Activated CD4-positive, alpha-beta T cell treated with anti-CD3 and anti-CD28 coated beads, Interleukin-2, amount 10 ng/mL, durations not matched to agents 24 days and 14 days (primary cell): ENCODE measurements around the gene CRX. TPM values are rescaled to one million over a fixed set of nuclear protein-coding genes. Genes with fewer than 3 reads are reported as not detected.
"Not testable (repeated sequence)": the region's sequence is repeated elsewhere in the genome, so short reads cannot be mapped to it uniquely, and the experiment has no call there.

Experiments used
- DNase-seq: peaks from one replicate; pipeline ENCODE4 v3.0.0; 2022
- H3K27ac Mint-ChIP-seq: one replicate; pipeline ENCODE4 v1.8.0; 2022; ENCODE audit warnings: mild to moderate bottlenecking, mixed read lengths
- H3K27me3 Mint-ChIP-seq: one replicate; pipeline ENCODE4 v1.8.0; 2022; ENCODE audit warnings: mixed read lengths
- H3K36me3 Mint-ChIP-seq: one replicate; pipeline ENCODE4 v1.8.0; 2022; ENCODE audit warnings: low read depth, mild to moderate bottlenecking, mixed read lengths
- H3K4me1 Mint-ChIP-seq: one replicate; pipeline ENCODE4 v1.8.0; 2021; ENCODE audit warnings: mixed read lengths
- H3K4me3 Mint-ChIP-seq: one replicate; pipeline ENCODE4 v1.8.0; 2022; ENCODE audit warnings: mild to moderate bottlenecking, moderate library complexity, mixed read lengths
- H3K9me3 Mint-ChIP-seq: one replicate; pipeline ENCODE4 v1.8.0; 2021; ENCODE audit warnings: mixed read lengths
- intact Hi-C: fragments of 100-400 bp; cut with micrococcal nuclease; formaldehyde crosslinking; loops from one replicate; pipeline ENCODE4 v1.15.1; 2023
- total RNA-seq: library from RNA; stranded (reverse); gene quantifications from 2 replicates; pipeline ENCODE4 v1.2.3, GENCODE V29; 2022

Gene CRX
- total RNA-seq, 1 donor from 2014 or later = not detected

- H3K9me3 Mint-ChIP-seq = no peaks in the 10 kb centered on the region
- H3K4me3 Mint-ChIP-seq = no peak overlapping the region
- H3K27me3 Mint-ChIP-seq = peaks cover 6% of the 10 kb centered on the region
- no peaks in the 10 kb centered on the region for H3K36me3 Mint-ChIP-seq
- intact Hi-C loops = no loop called here
- no peak overlapping the region for H3K27ac Mint-ChIP-seq
- no peak for DNase-seq
- H3K4me1 Mint-ChIP-seq = peaks cover 4% of the 10 kb centered on the region
Measured at GRCh38 chr19:47794526-47794925, 27.2 kb upstream of the CRX start.

- H3K27me3 Mint-ChIP-seq = peaks cover 6% of the 10 kb centered on the region
- no peak for DNase-seq
- no peak overlapping the region for H3K4me3 Mint-ChIP-seq
- H3K27ac Mint-ChIP-seq = no peak overlapping the region
- H3K36me3 Mint-ChIP-seq = no peaks in the 10 kb centered on the region
- intact Hi-C loops = no loop called here
- no peaks in the 10 kb centered on the region for H3K4me1 Mint-ChIP-seq
- no peaks in the 10 kb centered on the region for H3K9me3 Mint-ChIP-seq
Measured at GRCh38 chr19:47796785-47797184, 25.0 kb upstream of the CRX start.

- Mint-ChIP-seq H3K9me3 (no peaks in the 10 kb centered on the region), H3K27me3 (peaks cover 6% of the 10 kb centered on the region)
Measured at GRCh38 chr19:47797996-47798903, 23.5 kb upstream of the CRX start.

GRCh38 chr19:47798904-47799266 lies 22.9 kb upstream of the CRX start:
- intact Hi-C loops = no loop called here
- H3K27me3 Mint-ChIP-seq = peaks cover 6% of the 10 kb centered on the region
- DNase-seq = no peak
- no peaks in the 10 kb centered on the region for H3K9me3 Mint-ChIP-seq
- no peak overlapping the region for H3K4me3 Mint-ChIP-seq
- H3K27ac Mint-ChIP-seq = no peak overlapping the region
- no peaks in the 10 kb centered on the region for H3K4me1 Mint-ChIP-seq
- H3K36me3 Mint-ChIP-seq = no peaks in the 10 kb centered on the region

More at GRCh38 chr19:47797996-47798903, 23.5 kb upstream of the CRX start:
- H3K4me3 Mint-ChIP-seq = no peak overlapping the region
- intact Hi-C loops = no loop called here
- no peak overlapping the region for H3K27ac Mint-ChIP-seq
- H3K36me3 Mint-ChIP-seq = no peaks in the 10 kb centered on the region
- no peaks in the 10 kb centered on the region for H3K4me1 Mint-ChIP-seq
- DNase-seq = no peak

- no peak for DNase-seq
- Mint-ChIP-seq H3K9me3 (no peaks in the 10 kb centered on the region), H3K4me3 (no peak overlapping the region), H3K27me3 (peaks cover 6% of the 10 kb centered on the region), H3K27ac (no peak overlapping the region), H3K36me3 (no peaks in the 10 kb centered on the region), H3K4me1 (no peaks in the 10 kb centered on the region)
- intact Hi-C loops = no loop called here
Measured at GRCh38 chr19:47801270-47801669, 20.5 kb upstream of the CRX start.

- intact Hi-C loops = no loop called here
Measured at GRCh38 chr19:47802521-47803043, 19.2 kb upstream of the CRX start.

GRCh38 chr19:47803148-47803547 lies 18.6 kb upstream of the CRX start:
- DNase-seq, H3K36me3 Mint-ChIP-seq, H3K27ac Mint-ChIP-seq, H3K9me3 Mint-ChIP-seq, H3K27me3 Mint-ChIP-seq, H3K4me3 Mint-ChIP-seq, H3K4me1 Mint-ChIP-seq, intact Hi-C loops: not testable (repeated sequence)

More at GRCh38 chr19:47802521-47803043, 19.2 kb upstream of the CRX start:
- no peak for DNase-seq
- H3K27ac Mint-ChIP-seq = no peak overlapping the region
- H3K27me3 Mint-ChIP-seq = peaks cover 6% of the 10 kb centered on the region
- no peaks in the 10 kb centered on the region for H3K36me3 Mint-ChIP-seq
- H3K4me1 Mint-ChIP-seq = no peaks in the 10 kb centered on the region
- H3K4me3 Mint-ChIP-seq = no peak overlapping the region
- H3K9me3 Mint-ChIP-seq = no peaks in the 10 kb centered on the region

GRCh38 chr19:47803671-47804070 lies 18.1 kb upstream of the CRX start:
- DNase-seq, H3K9me3 Mint-ChIP-seq, H3K4me3 Mint-ChIP-seq: not testable (repeated sequence)

GRCh38 chr19:47804451-47804850 lies 17.3 kb upstream of the CRX start, which contains the start of gene TPRX1:
Gene TPRX1, minus strand, starts transcription at chr19:47804551. Its CDS starts 12 bp downstream, at chr19:47804539.
- H3K4me3 Mint-ChIP-seq, H3K9me3 Mint-ChIP-seq, DNase-seq, H3K36me3 Mint-ChIP-seq, H3K27me3 Mint-ChIP-seq, H3K4me1 Mint-ChIP-seq, H3K27ac Mint-ChIP-seq, intact Hi-C loops: not testable (repeated sequence)

More at GRCh38 chr19:47803671-47804070, 18.1 kb upstream of the CRX start:
- intact Hi-C loops, H3K36me3 Mint-ChIP-seq, H3K4me1 Mint-ChIP-seq, H3K27ac Mint-ChIP-seq, H3K27me3 Mint-ChIP-seq: not testable (repeated sequence)

GRCh38 chr19:47805313-47805712 lies 16.4 kb upstream of the CRX start:
- DNase-seq = no peak
- Mint-ChIP-seq H3K27ac (no peak overlapping the region), H3K27me3 (no peaks in the 10 kb centered on the region), H3K36me3 (no peaks in the 10 kb centered on the region), H3K9me3 (no peaks in the 10 kb centered on the region), H3K4me1 (no peaks in the 10 kb centered on the region), H3K4me3 (no peak overlapping the region)
- intact Hi-C loops = no loop called here

- Mint-ChIP-seq H3K27me3 (no peaks in the 10 kb centered on the region), H3K9me3 (no peaks in the 10 kb centered on the region), H3K27ac (no peak overlapping the region), H3K4me3 (no peak overlapping the region), H3K4me1 (no peaks in the 10 kb centered on the region), H3K36me3 (no peaks in the 10 kb centered on the region)
- intact Hi-C loops = no loop called here
- no peak for DNase-seq
Measured at GRCh38 chr19:47806435-47806834, 15.3 kb upstream of the CRX start.

GRCh38 chr19:47813304-47813994 lies 8.3 kb upstream of the CRX start:
- H3K4me1 Mint-ChIP-seq = no peaks in the 10 kb centered on the region

GRCh38 chr19:47813995-47814328 lies 7.8 kb upstream of the CRX start:
- Mint-ChIP-seq H3K27me3 (peaks cover 2% of the 10 kb centered on the region), H3K9me3 (no peaks in the 10 kb centered on the region), H3K36me3 (no peaks in the 10 kb centered on the region), H3K27ac (no peak overlapping the region), H3K4me1 (no peaks in the 10 kb centered on the region), H3K4me3 (no peak overlapping the region)
- DNase-seq = no peak
- intact Hi-C loops = no loop called here

More at GRCh38 chr19:47813304-47813994, 8.3 kb upstream of the CRX start:
- intact Hi-C loops = no loop called here
- no peak overlapping the region for H3K27ac Mint-ChIP-seq
- peak; percentile 93 for DNase-seq
- no peaks in the 10 kb centered on the region for H3K27me3 Mint-ChIP-seq
- no peaks in the 10 kb centered on the region for H3K36me3 Mint-ChIP-seq
- H3K9me3 Mint-ChIP-seq = no peaks in the 10 kb centered on the region
- H3K4me3 Mint-ChIP-seq = no peak overlapping the region

GRCh38 chr19:47816270-47816669 lies 5.5 kb upstream of the CRX start:
- H3K27me3 Mint-ChIP-seq = peaks cover 17% of the 10 kb centered on the region
- DNase-seq, H3K9me3 Mint-ChIP-seq: not testable (repeated sequence)

More at GRCh38 chr19:47816270-47816669, 5.5 kb upstream of the CRX start:
- intact Hi-C loops = loop anchor here (5.0 kb wide), 1 partner anchor 46 kb away; no protein-coding TSS in a partner anchor
- H3K4me1 Mint-ChIP-seq, H3K27ac Mint-ChIP-seq, H3K4me3 Mint-ChIP-seq, H3K36me3 Mint-ChIP-seq: not testable (repeated sequence)
